Astrocyte (in vitro differentiated cells and primary cell): ENCODE data around the gene CCDC117. TPM values are rescaled to one million over a fixed set of nuclear protein-coding genes. Genes with fewer than 3 reads are reported as not detected.

Source experiments
- DNase-seq: peaks from one replicate; pipeline ENCODE4 v3.0.0-alpha.2; 2010; ENCODE audit warnings: low read depth
- FAIRE-seq: peaks from 2 replicates; lab custom pipeline; 2011; peaks lifted over from hg19 to GRCh38; lab: Jason Lieb, UNC
- H2AFZ ChIP-seq: 2 replicates; pipeline ENCODE4 v1.6.0; 2012; ENCODE audit warnings: low read depth, low read length, inconsistent platforms
- H3K27ac ChIP-seq: 2 replicates; pipeline ENCODE4 v1.5.1; 2011; ENCODE audit warnings: low read depth, low read length, inconsistent platforms
- H3K27me3 ChIP-seq: 2 replicates; pipeline ENCODE4 v1.6.0; 2011; ENCODE audit warnings: low read length, inconsistent platforms; ENCODE audit not compliant: insufficient read depth
- H3K36me3 ChIP-seq: 2 replicates; pipeline ENCODE4 v1.5.1; 2011; ENCODE audit warnings: low read length, inconsistent platforms; ENCODE audit not compliant: insufficient read depth
- H3K4me1 ChIP-seq: 2 replicates; pipeline ENCODE4 v1.5.1; 2011; ENCODE audit warnings: low read length, inconsistent platforms; ENCODE audit not compliant: insufficient read depth
- H3K4me2 ChIP-seq: 2 replicates; pipeline ENCODE4 v1.6.0; 2012; ENCODE audit warnings: low read length, inconsistent platforms
- H3K4me3 ChIP-seq: 2 replicates; pipeline ENCODE4 v1.5.1; 2011; ENCODE audit warnings: low read depth, mild to moderate bottlenecking, low read length, inconsistent platforms; ENCODE audit not compliant: insufficient read depth
- H3K79me2 ChIP-seq: 2 replicates; pipeline ENCODE4 v1.6.0; 2012; ENCODE audit warnings: mild to moderate bottlenecking, low read length, inconsistent platforms; ENCODE audit not compliant: insufficient read depth
- H3K9ac ChIP-seq: 2 replicates; pipeline ENCODE4 v1.6.0; 2012; ENCODE audit warnings: mild to moderate bottlenecking, low read length, inconsistent platforms
- H3K9me3 ChIP-seq: 2 replicates; pipeline ENCODE4 v1.5.1; 2012; ENCODE audit warnings: low read depth, mild to moderate bottlenecking, low read length, inconsistent platforms; ENCODE audit not compliant: insufficient read depth
- H4K20me1 ChIP-seq: 2 replicates; pipeline ENCODE4 v1.6.0; 2012; ENCODE audit warnings: low read length, inconsistent platforms; ENCODE audit not compliant: insufficient read depth
- H3K27ac Mint-ChIP-seq: one replicate; pipeline ENCODE4 v1.8.0; 2021; ENCODE audit warnings: mild to moderate bottlenecking, mixed read lengths; ENCODE audit not compliant: unreplicated experiment
- H3K27me3 Mint-ChIP-seq: one replicate; pipeline ENCODE4 v1.8.0; 2021; ENCODE audit warnings: low read depth, mixed read lengths; ENCODE audit not compliant: unreplicated experiment
- H3K36me3 Mint-ChIP-seq: one replicate; pipeline ENCODE4 v1.8.0; 2021; ENCODE audit warnings: low read depth, mixed read lengths; ENCODE audit not compliant: unreplicated experiment
- H3K4me1 Mint-ChIP-seq: one replicate; pipeline ENCODE4 v1.8.0; 2021; ENCODE audit warnings: low read depth, mixed read lengths; ENCODE audit not compliant: unreplicated experiment
- H3K4me3 Mint-ChIP-seq: one replicate; pipeline ENCODE4 v1.8.0; 2021; ENCODE audit warnings: mild to moderate bottlenecking, moderate library complexity, mixed read lengths; ENCODE audit not compliant: unreplicated experiment
- H3K9me3 Mint-ChIP-seq: one replicate; pipeline ENCODE4 v1.8.0; 2021; ENCODE audit warnings: mild to moderate bottlenecking, mixed read lengths; ENCODE audit not compliant: unreplicated experiment
- EZH2 ChIP-seq: IDR thresholded peaks from 2 replicates; pipeline ENCODE4 v1.6.1; 2012; ENCODE audit warnings: mild to moderate bottlenecking, low read length, inconsistent platforms; ENCODE audit not compliant: insufficient read depth
- total RNA-seq: library from RNA; stranded (reverse); gene quantifications from 2 replicates; pipeline ENCODE4 v1.2.1, GENCODE V29; 2021
- TF ChIP-seq, protein P1 (sequence below): IDR thresholded peaks from 2 replicates; pipeline ENCODE4 v1.5.1; 2011; ENCODE audit warnings: low read depth, mild to moderate bottlenecking, inconsistent platforms, low read length, moderate library complexity; ENCODE audit not compliant: insufficient read depth

Gene CCDC117
- total RNA-seq, 1 donor from 2014 or later = 15.8 TPM

DNA sequence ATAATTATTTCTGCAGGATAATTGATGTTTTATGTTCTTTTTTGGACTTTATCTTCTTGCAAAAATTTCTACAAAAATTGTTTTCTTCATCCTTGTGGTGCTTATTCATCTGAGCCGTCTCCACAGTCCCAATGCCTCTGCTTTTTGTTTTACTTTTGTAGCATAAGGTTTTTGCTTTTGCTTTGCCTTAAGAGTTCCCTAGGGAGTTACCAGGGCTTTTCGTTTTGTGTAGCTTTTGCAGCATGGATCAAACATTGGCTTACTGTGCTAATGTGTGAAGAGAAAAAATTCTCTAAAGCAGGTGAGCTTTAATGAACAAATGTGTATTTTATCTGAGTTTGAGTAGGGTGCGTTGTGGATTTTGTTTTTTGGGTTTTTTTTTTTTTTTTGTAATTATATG, 16.1 kb downstream of the CCDC117 start:
- H3K9me3 ChIP-seq = no peaks in the 10 kb centered on the region
- TF ChIP-seq, protein P1, sequence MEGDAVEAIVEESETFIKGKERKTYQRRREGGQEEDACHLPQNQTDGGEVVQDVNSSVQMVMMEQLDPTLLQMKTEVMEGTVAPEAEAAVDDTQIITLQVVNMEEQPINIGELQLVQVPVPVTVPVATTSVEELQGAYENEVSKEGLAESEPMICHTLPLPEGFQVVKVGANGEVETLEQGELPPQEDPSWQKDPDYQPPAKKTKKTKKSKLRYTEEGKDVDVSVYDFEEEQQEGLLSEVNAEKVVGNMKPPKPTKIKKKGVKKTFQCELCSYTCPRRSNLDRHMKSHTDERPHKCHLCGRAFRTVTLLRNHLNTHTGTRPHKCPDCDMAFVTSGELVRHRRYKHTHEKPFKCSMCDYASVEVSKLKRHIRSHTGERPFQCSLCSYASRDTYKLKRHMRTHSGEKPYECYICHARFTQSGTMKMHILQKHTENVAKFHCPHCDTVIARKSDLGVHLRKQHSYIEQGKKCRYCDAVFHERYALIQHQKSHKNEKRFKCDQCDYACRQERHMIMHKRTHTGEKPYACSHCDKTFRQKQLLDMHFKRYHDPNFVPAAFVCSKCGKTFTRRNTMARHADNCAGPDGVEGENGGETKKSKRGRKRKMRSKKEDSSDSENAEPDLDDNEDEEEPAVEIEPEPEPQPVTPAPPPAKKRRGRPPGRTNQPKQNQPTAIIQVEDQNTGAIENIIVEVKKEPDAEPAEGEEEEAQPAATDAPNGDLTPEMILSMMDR = no peak
- TF ChIP-seq EZH2 = no peak
- no peaks in the 10 kb centered on the region for H3K27me3 ChIP-seq
- Mint-ChIP-seq H3K36me3 (peaks cover 6% of the 10 kb centered on the region), H3K27ac (no peak overlapping the region), H3K4me3 (no peak overlapping the region), H3K27me3 (no peaks in the 10 kb centered on the region), H3K9me3 (no peaks in the 10 kb centered on the region), H3K4me1 (no peaks in the 10 kb centered on the region)
- DNase-seq = no peak
- H3K4me3 ChIP-seq = no peak overlapping the region
- H3K27ac ChIP-seq = no peak overlapping the region
- H3K9ac ChIP-seq = no peak overlapping the region
- no peak overlapping the region for H3K4me2 ChIP-seq
- no peak overlapping the region for H2AFZ ChIP-seq
- peaks cover 27% of the 10 kb centered on the region for H3K36me3 ChIP-seq
- H4K20me1 ChIP-seq = peaks cover 29% of the 10 kb centered on the region
- FAIRE-seq = no peak
- no peaks in the 10 kb centered on the region for H3K4me1 ChIP-seq
- H3K79me2 ChIP-seq = no peaks in the 10 kb centered on the region

DNA sequence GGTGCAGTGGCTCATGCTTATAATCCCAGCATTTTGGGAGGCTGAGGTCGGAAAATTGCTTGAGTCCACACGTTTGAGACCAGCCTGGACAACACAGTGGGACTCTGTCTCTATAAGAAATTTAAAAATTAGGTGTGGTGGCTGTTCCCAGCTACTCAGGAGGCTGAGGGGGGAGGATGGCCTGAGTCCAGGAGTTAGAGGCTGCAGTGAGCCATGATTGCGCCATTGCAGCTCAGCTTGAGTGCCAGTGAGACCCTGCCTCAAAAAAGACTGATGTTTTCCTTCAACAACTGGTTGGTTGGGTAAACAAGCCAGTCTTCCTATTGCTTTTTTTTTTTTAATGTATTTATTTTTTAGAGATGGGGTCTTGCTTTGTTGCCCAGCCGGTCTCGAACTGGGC, 18.6 kb downstream of the CCDC117 start:
- no peaks in the 10 kb centered on the region for H3K4me1 ChIP-seq
- FAIRE-seq (no peak), DNase-seq (no peak)
- Mint-ChIP-seq H3K27me3 (no peaks in the 10 kb centered on the region), H3K27ac (no peak overlapping the region), H3K4me1 (peaks cover 8% of the 10 kb centered on the region), H3K4me3 (no peak overlapping the region), H3K9me3 (no peaks in the 10 kb centered on the region), H3K36me3 (peaks cover 15% of the 10 kb centered on the region)
- peaks cover 35% of the 10 kb centered on the region for H3K36me3 ChIP-seq
- H3K79me2 ChIP-seq = peaks cover 21% of the 10 kb centered on the region
- no peaks in the 10 kb centered on the region for H3K27me3 ChIP-seq
- H3K9ac ChIP-seq = no peak overlapping the region
- H3K9me3 ChIP-seq = no peaks in the 10 kb centered on the region
- peaks cover 46% of the 10 kb centered on the region for H4K20me1 ChIP-seq
- H3K4me3 ChIP-seq = no peak overlapping the region
- TF ChIP-seq, protein P1 = no peak
- no peak for TF ChIP-seq EZH2
- no peak overlapping the region for H3K27ac ChIP-seq
- no peak overlapping the region for H2AFZ ChIP-seq
- H3K4me2 ChIP-seq = no peak overlapping the region

DNA sequence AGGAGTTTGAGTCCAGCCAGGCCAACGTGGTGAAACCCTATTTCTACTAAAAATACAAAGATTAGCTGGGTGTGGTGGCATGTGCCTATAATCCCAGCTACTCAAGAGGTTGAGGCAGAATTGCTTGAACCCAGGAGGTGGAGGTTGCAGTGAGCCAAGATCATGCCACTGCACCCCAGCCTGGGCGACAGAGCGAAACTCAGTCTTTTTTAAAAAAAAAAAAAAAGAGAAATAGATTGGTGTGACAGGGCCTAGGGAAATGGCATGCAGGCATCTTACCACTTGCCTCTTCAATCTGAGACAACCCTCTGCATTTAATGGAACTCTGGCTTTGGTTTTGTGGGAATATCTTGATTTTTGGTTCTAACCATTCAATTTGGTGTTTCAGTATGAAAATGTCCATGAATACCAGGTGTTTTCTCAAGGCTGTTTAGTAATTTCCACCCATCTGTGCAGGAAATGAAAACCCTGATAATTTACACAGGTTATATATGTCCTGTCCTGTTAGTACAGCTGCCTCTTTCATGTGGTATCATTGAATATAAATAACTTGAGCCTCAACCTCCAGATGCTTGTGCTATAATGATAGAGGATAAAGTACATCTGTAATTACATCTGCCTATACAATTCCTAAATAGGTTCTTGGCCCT, 19.5 kb downstream of the CCDC117 start:
- no peak overlapping the region for H2AFZ ChIP-seq
- no peak for DNase-seq
- H3K9me3 Mint-ChIP-seq = no peaks in the 10 kb centered on the region
- H3K27me3 ChIP-seq = no peaks in the 10 kb centered on the region
- peaks cover 35% of the 10 kb centered on the region for H3K36me3 ChIP-seq
- TF ChIP-seq EZH2 = no peak
- TF ChIP-seq, protein P1 = no peak
- no peak for FAIRE-seq
- peaks cover 16% of the 10 kb centered on the region for H3K4me1 Mint-ChIP-seq
- H3K36me3 Mint-ChIP-seq = peaks cover 18% of the 10 kb centered on the region
- H3K4me3 ChIP-seq = no peak overlapping the region
- no peaks in the 10 kb centered on the region for H3K27me3 Mint-ChIP-seq
- H3K4me3 Mint-ChIP-seq = no peak overlapping the region
- peaks cover 5% of the 10 kb centered on the region for H3K4me1 ChIP-seq
- no peak overlapping the region for H3K4me2 ChIP-seq
- H3K9ac ChIP-seq = no peak overlapping the region
- H3K27ac Mint-ChIP-seq = no peak overlapping the region
- no peak overlapping the region for H3K27ac ChIP-seq
- H3K79me2 ChIP-seq = peaks cover 30% of the 10 kb centered on the region
- H3K9me3 ChIP-seq = no peaks in the 10 kb centered on the region
- H4K20me1 ChIP-seq = peaks cover 53% of the 10 kb centered on the region
